ENCODE results near the gene SFSWAP.
A peak's percentile ranks its signal among the peaks of the same experiment; 100 is the strongest.

Gene SFSWAP

GRCh38 chr12:131834798-131835615 lies 124.1 kb downstream of the SFSWAP start:
- no peak overlapping the region for H3K4me3 ChIP-seq
- H3K9ac ChIP-seq: peak overlapping the region in 5 of 11 experiments; percentile 2 to 33 (median 15); a peak in 4 of 22 replicates
- no peak overlapping the region for H3K27ac ChIP-seq
- peaks cover 0 to 89% (median 64%) of the 10 kb centered on the region in 11 experiments; a peak in 19 of 22 replicates for H4K20me1 ChIP-seq
- peaks cover 0 to 10% (median 0%) of the 10 kb centered on the region in 11 experiments; a peak in 2 of 22 replicates for H3K36me3 ChIP-seq
- no peaks in the 10 kb centered on the region for H3K9me3 ChIP-seq (replicated peaks in 1 of 11)
- peaks cover 30 to 35% (median 32%) of the 10 kb centered on the region in 11 experiments for H3K27me3 ChIP-seq
- peaks cover 16 to 55% (median 48%) of the 10 kb centered on the region in 10 experiments; a peak in 19 of 20 replicates for H3K4me1 ChIP-seq
- H3K4me2 ChIP-seq: peak overlapping the region in 10 of 11 experiments; percentile 12 to 77 (median 60); a peak in 20 of 22 replicates
- no peak for TF ChIP-seq Cebpa-rat (IDR thresholded peaks at IDR 0.05)

GRCh38 chr12:131835616-131836171 lies 124.8 kb downstream of the SFSWAP start:
- Histone ChIP-seq H3K27ac (no peak overlapping the region), H3K4me1 (peaks cover 12 to 48% (median 41%) of the 10 kb centered on the region in 10 experiments; a peak in 19 of 20 replicates), H3K36me3 (peaks cover 0 to 17% (median 6%) of the 10 kb centered on the region in 11 experiments; a peak in 9 of 22 replicates), H3K9ac (peak overlapping the region in 5 of 11 experiments; percentile 2 to 32 (median 15); a peak in 3 of 22 replicates), H3K27me3 (peaks cover 23 to 29% (median 25%) of the 10 kb centered on the region in 11 experiments), H3K4me2 (peak overlapping the region in 10 of 11 experiments; percentile 14 to 77 (median 60); a peak in 19 of 22 replicates), H4K20me1 (peaks cover 0 to 89% (median 57%) of the 10 kb centered on the region in 11 experiments; a peak in 19 of 22 replicates), H3K9me3 (replicated peaks in 1 of 11) (no peaks in the 10 kb centered on the region), H3K4me3 (no peak overlapping the region)
- TF ChIP-seq Cebpa-rat (IDR thresholded peaks at IDR 0.05): no peak

- peaks cover 0 to 22% (median 11%) of the 10 kb centered on the region in 11 experiments; a peak in 12 of 22 replicates for H3K36me3 ChIP-seq
- peak overlapping the region in 9 of 11 experiments; percentile 14 to 77 (median 62); a peak in 13 of 22 replicates for H3K4me2 ChIP-seq
- H4K20me1 ChIP-seq: peaks cover 0 to 89% (median 52%) of the 10 kb centered on the region in 11 experiments; a peak in 18 of 22 replicates
- H3K9ac ChIP-seq: peak overlapping the region in 1 of 11 experiments; percentile 8; a peak in 1 of 22 replicates
- H3K4me1 ChIP-seq: peaks cover 8 to 44% (median 36%) of the 10 kb centered on the region in 10 experiments; a peak in 19 of 20 replicates
- H3K9me3 ChIP-seq (replicated peaks in 1 of 11): no peaks in the 10 kb centered on the region
- no peak overlapping the region for H3K27ac ChIP-seq
- no peak for TF ChIP-seq Cebpa-rat (IDR thresholded peaks at IDR 0.05)
- H3K4me3 ChIP-seq: no peak overlapping the region
- peaks cover 18 to 24% (median 20%) of the 10 kb centered on the region in 11 experiments for H3K27me3 ChIP-seq
Observed at GRCh38 chr12:131836193-131836592, 125.3 kb downstream of the SFSWAP start.

- peak overlapping the region in 2 of 11 experiments; percentile 14 to 31; a peak in 2 of 22 replicates for H3K9ac ChIP-seq
- peaks cover 0 to 28% (median 16%) of the 10 kb centered on the region in 11 experiments; a peak in 14 of 22 replicates for H3K36me3 ChIP-seq
- H3K4me2 ChIP-seq: no peak overlapping the region
- peaks cover 0 to 91% (median 48%) of the 10 kb centered on the region in 11 experiments; a peak in 18 of 22 replicates for H4K20me1 ChIP-seq
- no peaks in the 10 kb centered on the region for H3K9me3 ChIP-seq (replicated peaks in 1 of 11)
- no peak for TF ChIP-seq Cebpa-rat (IDR thresholded peaks at IDR 0.05)
- H3K4me3 ChIP-seq: no peak overlapping the region
- H3K27ac ChIP-seq: no peak overlapping the region
- peaks cover 12 to 18% (median 16%) of the 10 kb centered on the region in 11 experiments for H3K27me3 ChIP-seq
- H3K4me1 ChIP-seq: peaks cover 8 to 40% (median 32%) of the 10 kb centered on the region in 10 experiments; a peak in 19 of 20 replicates
Observed at GRCh38 chr12:131836714-131837397, 126.0 kb downstream of the SFSWAP start.

DNA sequence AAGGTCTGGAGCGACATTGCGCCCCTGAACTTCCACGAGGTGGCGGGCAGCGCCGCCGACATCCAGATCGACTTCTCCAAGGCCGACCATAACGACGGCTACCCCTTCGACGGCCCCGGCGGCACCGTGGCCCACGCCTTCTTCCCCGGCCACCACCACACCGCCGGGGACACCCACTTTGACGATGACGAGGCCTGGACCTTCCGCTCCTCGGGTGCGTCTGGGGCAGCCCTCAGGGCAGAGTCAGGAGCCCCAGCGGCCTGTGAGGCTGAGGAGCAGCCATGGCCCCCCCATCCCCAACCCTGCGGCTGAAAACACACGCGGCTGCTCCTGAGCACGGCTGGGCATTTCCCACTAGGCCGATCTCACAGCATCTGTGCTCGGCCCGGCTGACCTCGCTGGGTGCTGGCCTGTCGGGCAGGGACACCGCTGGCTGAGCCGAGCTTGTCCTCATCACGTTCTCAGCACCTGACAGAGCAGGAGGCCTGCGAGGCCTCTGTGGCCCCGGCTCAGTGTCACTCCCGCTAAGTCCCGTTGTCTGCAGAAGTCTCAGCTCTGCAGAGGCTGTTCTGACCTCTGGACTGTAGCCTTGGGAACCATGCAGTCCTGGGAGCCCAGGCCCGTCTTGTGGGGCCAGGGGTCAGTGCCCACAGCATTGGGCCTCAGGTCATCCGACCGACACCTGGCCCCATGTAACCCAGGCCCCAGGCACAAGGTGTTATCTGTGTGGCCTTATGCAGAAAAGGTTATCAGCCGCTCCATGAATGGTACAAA lies 129.9 kb downstream of the SFSWAP start:
- Histone ChIP-seq H3K27ac (no peak overlapping the region), H4K20me1 (peaks cover 0 to 77% (median 14%) of the 10 kb centered on the region in 11 experiments; a peak in 15 of 22 replicates), H3K4me3 (no peak overlapping the region), H3K4me2 (no peak overlapping the region), H3K36me3 (peaks cover 0 to 50% (median 23%) of the 10 kb centered on the region in 11 experiments; a peak in 15 of 22 replicates), H3K4me1 (peaks cover 0 to 12% (median 5%) of the 10 kb centered on the region in 10 experiments; a peak in 16 of 20 replicates), H3K9me3 (replicated peaks in 1 of 11) (no peaks in the 10 kb centered on the region), H3K9ac (no peak overlapping the region), H3K27me3 (no peaks in the 10 kb centered on the region)
- TF ChIP-seq Cebpa-rat (IDR thresholded peaks at IDR 0.05): no peak

- Histone ChIP-seq H3K9ac (no peak overlapping the region), H3K9me3 (replicated peaks in 1 of 11) (no peaks in the 10 kb centered on the region), H3K27me3 (no peaks in the 10 kb centered on the region), H4K20me1 (peaks cover 0 to 77% (median 9%) of the 10 kb centered on the region in 11 experiments; a peak in 13 of 22 replicates), H3K4me3 (no peak overlapping the region), H3K4me1 (peaks cover 0 to 5% (median 0%) of the 10 kb centered on the region in 10 experiments; a peak in 2 of 20 replicates), H3K4me2 (no peak overlapping the region), H3K27ac (no peak overlapping the region), H3K36me3 (peaks cover 0 to 57% (median 26%) of the 10 kb centered on the region in 11 experiments; a peak in 16 of 22 replicates)
- no peak for TF ChIP-seq Cebpa-rat (IDR thresholded peaks at IDR 0.05)
Observed at GRCh38 chr12:131841547-131841946, 130.7 kb downstream of the SFSWAP start.

DNA sequence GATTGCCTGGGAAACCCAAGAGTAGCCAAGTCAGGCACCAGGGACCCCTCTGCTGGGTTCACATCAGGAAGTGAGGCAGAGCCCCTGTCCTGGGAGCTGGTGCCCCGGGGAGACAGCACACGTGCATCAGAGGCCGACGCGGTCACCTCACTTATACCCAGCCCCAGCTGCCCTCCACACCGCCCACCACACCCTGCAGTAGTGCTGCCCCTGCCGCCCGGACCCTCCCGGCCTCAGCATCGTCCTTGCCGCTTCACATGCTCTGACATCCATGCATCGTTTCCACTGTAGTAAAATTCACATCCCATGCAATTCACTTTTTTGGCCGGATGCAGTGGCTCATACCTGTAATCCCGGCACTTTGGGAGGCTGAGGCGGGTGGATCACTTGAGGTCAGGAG lies 131.3 kb downstream of the SFSWAP start:
- H3K9me3 ChIP-seq (replicated peaks in 1 of 11): no peaks in the 10 kb centered on the region
- peaks cover 0 to 74% (median 3%) of the 10 kb centered on the region in 11 experiments; a peak in 12 of 22 replicates for H4K20me1 ChIP-seq
- no peak for TF ChIP-seq Cebpa-rat (IDR thresholded peaks at IDR 0.05)
- no peak overlapping the region for H3K9ac ChIP-seq
- H3K36me3 ChIP-seq: peaks cover 0 to 61% (median 26%) of the 10 kb centered on the region in 11 experiments; a peak in 16 of 22 replicates
- H3K27ac ChIP-seq: no peak overlapping the region
- H3K4me2 ChIP-seq: no peak overlapping the region
- H3K4me3 ChIP-seq: no peak overlapping the region
- H3K27me3 ChIP-seq: no peaks in the 10 kb centered on the region
- H3K4me1 ChIP-seq: no peaks in the 10 kb centered on the region
